NCI-H128 (cell line): ENCODE results near the gene HPSE.
A peak's percentile ranks its signal among the peaks of the same experiment; 100 is the strongest.

ENCODE experiments used
- DNase-seq: peaks from one replicate; lab custom pipeline; 2025; ENCODE audit not compliant: unreplicated experiment; lab: John Stamatoyannopoulos, UW

Gene HPSE

DNA sequence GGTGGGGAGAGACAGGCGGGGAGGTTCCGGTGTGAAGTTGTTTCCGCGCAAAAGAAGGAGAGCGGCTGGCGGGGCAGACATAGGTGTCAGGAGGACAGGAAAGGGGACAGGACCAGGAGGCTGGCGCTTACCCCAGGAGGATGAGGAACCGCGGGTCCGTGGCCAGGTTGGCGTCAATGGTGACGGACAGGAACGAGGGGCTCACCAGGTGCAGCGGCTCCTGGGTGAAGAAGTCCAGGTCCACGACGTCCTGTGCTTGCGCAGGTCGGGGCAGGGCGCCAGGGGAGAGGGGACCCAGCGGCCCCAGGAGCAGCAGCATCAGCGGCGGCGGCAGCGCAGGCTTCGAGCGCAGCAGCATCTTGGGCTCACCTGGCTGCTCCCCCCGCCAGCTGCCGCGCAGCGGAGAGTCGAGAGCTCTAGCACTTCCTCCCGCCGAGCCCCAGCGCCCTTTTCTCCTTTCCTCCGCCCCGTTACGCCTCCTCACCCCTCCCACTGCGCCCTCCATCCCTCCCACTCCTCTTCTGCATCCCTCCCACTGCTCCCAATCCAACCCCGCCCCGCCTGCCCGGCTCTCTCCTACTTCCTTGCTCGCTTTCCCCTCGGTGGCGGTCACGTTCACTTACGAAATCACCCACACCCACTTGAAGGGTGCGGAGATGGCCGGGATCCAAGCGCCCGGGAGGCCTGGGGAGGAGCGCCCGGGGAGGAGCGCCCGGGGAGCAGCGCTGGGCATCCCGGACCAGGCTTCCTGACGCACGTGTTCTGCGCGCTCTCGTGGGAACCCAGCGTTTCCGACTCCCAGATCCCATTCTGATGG lies at the start of gene HPSE:
Gene HPSE, minus strand, starts transcription at position 424 of the 817 bp plus-strand sequence. Its CDS starts 66 bp downstream, at position 358.
- DNase-seq, result peak; percentile 49

DNA sequence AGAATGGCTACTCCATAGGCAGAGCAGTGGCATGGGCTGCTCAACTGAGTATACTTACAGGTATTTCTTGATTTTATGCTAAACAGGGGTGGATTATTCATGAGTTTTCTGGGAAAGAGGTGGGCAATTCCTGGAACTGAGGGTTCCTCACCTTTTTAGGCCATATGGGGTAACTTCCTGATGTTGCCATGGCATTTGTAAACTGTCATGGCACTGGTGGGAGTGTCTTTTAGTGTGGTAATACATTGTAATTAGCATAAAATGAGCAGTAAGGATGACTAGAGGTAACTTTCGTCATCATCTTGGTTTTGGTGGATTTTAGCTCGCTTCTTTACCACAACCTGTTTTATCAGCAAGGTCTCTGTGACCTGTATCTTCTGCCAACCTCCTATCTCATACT lies 48.2 kb upstream of the HPSE start:
- DNase-seq, result no peak

DNA sequence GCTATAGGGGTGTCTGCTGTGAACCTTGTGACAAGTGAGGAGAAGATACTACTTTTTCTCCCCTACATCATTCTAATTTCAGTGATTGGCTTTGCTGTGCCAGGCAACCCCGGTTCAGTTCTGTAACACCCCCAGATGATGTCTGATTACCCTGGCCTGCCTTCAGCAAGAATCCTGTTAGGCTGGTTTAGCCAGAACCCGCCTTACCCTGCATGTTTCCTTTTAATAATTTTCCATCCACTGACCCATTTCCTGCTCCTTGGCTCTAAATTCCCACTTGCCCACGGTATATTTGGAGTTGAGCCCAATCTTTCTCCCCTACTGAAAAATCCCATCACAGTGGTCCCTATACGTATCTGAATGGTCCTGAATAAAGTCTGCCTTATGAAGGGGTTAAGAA lies 46.5 kb upstream of the HPSE start:
- DNase-seq, result no peak

DNA sequence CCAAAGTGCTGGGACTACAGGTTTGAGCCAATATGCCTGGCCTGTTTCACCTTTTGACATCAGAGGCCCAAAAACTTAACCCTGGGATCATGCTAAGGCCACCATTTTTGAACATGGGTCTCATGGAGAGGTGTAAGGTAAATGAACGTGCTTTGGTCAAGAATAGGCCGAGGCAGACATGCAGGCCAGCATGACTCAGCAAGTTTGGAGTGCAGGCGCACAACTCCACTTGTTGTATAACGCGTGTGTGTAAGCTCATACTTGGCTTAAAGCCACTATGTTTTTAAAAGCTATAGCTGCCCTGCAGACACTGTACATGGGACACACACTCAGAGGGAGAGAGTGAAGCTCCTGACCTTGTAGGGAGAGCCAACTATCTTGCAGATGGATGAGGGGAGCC lies 43.8 kb upstream of the HPSE start:
- DNase-seq, result no peak

DNA sequence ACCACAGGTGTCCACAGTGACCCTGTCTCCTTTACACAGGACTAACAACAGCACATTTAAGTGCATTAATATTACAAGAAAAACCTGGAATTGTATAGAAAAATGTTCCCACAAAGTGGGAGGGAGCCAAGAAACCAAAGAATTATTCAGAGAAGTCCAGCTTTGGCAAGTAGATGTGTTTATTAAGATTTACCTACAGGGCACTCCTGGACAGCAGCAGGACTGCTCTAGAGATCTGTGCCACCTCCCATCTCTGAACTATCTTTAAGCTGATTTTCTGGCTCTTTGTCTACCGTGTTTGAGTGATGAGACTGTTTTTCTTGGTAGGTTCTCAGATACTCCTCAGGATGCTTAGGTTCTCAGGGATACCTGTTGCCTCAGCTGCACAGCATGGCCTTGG lies 38.3 kb upstream of the HPSE start:
- DNase-seq, result no peak

DNA sequence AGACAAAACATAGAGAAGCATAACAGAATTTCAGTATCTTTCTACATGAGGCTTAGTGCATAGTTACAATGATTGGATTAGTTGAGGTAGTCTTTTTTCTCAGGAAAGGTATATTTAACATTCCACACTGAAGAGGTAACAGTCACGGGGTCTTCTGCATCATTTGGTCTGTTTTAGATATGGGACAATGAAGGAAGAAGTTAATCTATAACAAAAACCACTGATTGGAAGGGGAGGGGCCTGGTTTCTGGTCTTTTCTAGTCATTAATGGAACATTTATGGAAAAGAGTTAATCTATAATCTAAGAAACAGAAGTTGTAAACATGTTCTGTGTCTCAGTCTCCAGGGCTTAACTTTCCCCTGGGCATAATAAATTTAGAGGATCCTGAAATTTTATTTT lies 37.3 kb upstream of the HPSE start:
- no peak for DNase-seq

DNA sequence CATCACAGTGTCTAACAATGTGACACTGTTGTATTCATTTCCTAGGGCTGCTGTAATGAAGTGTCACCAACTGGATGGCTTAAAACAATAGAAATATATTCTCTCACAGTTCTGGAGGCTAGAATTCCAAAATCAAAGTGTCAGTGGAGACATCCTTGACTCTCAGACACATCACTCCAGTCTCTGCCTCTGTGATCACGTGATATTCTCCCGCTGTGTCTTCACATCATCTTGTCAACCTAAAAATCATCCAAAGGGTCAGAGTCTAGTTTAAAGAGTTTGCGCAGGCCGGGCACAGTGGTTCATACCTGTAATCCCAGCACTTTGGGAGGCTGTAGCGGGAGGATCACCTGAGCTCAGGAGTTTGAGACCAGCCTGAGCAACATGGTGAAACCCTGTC lies 36.6 kb upstream of the HPSE start:
- no peak for DNase-seq

DNA sequence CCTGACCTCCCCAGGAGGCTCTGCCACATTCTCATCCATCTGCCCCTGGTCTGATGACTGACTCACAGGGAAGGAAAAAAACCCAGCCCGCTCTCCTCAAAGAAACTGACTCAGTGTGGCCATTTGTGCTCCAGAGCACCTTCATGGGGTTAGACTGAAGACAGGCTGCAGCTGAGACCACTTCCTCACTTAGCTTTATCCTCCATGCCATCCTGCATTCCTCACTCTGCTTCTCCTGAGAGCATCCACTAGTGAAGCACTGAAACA lies 35.9 kb upstream of the HPSE start:
- DNase-seq, result no peak

DNA sequence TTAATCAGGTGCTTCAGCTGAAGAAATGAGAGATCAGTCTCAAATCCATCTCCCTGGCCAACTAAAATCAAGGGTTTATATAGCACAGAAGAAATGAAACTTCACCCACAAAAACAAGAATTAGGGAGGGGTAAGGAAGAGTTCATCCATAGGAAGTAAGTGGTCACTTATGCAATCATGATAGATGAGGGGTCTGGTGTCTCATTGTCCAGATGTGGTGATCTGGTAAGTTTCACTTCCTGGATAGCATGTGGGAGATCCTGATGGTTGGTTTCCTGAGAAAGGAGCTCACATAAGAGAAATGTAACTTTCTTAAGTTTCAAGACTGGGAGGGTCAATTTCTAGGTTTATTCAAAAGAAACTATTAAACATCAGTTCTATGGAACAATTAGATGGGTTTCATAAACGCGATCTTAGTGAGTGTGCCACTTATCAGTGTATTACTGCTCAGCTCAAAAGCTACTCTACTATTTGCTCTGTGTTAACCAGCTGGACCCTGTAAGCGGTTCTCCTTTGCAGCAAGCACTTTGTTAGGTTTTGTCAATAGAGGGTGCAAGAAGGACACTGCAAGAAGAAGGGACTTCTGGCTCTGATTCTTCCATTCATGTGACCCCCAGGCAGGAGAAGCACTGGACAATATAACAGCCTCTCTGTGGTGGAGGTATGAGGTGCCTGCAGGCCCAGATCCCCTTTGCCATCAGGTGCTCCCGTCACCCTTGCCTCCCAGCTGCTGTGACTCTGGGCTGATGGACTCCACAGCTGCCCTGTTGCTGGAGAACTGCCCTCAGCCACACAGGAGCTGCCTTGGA lies 35.4 kb upstream of the HPSE start:
- no peak for DNase-seq

DNA sequence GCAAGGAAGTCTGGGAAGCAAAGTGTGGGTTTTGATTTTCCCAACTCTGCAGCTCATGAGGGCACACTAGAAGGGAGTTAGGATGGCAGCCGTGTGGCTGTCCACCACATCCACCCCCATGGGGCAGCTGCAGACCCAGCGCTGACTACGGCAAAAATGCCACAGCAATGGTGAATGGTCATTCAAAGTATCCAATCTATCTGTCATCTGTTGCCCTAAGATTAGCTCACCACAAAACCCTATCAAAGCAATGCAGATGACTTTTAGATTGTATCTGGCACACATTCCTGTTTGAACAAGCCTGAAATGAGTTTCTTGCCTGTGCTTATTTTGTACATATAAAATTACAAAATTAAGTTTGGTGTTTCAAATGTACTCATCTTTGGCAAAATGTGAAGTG lies 29.7 kb upstream of the HPSE start:
- DNase-seq, result no peak

DNA sequence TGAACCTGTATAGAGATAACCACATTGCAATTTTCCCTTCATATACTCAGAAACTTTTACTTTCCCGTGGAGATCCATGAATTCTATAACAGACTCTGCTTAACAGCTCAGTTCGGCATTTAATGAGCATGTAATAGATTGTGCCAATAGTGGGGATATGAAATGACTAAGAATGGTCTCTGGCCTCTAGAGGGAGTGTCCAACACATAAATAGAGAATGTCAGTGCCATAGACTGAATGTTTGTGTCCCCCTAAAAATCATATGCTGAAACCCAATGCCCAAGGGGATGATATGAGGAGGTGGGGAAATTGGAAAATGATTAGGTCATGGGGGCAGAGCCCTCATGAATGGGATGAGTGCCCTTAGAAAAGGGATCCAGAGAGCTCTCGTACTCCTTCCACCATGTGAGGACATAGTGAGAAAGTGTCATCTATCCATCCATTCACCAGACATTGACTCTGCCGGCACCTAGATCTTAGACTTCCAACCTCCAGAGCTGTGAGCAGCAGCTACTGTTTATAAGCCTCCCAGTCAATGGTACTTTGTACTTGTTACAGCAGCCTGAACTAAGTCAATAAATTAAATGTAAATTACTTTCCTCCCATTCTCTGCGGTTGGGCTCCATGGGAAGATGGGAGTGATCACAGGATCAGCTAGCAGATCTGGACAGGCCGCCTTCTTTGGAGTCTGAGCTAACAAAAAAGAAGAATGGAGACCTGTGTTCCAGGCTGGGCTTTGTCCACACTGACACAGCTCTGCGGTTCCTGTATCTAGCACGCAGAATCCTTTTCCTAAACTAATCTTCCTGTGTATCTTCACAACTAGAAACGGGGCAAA lies 28.1 kb upstream of the HPSE start:
- no peak for DNase-seq

DNA sequence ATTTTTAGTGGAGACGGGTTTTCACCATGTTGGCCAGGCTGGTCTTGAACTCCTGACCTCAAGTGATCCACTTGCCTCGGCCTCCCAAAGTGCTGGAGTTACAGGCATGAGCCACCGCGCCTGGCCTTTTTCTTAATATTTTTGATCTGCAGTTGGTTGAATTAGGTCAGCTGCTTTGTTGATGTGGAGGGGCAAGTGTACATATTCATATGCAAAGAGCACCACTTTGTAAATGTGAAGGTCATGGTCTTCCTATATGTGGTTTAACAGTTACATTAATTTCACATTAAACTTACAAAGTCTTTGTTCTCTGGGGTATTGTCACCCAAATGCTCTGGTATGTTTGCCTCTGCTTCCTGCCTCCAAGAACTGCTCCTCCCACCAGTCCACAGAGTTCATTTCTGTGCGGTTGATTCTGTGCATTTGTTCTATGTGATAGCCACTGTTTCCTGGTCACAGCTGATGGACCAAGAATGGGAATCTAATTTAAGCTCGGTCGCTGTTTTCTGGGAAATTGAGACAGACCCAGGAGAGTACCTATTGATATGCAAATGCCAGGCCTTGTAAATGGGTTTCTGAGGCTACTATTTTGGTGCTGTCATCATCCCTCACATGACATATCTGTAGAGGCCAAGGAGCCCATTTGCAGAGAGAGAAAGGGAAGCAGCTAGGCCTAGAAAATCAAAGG lies 26.9 kb upstream of the HPSE start:
- no peak for DNase-seq

DNA sequence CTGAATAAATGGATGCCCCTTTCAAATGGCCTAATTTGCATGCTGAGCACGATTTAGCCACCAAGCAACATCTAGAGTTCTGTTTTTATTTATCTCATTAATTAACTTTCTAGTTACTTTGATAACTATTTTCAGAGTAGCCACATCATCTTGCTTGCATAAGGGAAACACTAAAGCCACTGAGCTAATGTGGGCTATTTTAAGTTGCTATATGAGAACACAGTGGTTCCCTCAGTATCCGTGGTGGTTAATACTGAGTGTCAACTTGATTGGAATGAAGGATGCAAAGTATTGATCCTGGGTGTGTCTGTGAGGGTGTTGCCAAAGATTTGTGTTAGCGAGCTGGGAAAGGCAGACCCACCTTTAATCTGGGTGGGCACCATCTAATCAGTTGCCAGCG lies 25.4 kb upstream of the HPSE start:
- DNase-seq, result no peak

DNA sequence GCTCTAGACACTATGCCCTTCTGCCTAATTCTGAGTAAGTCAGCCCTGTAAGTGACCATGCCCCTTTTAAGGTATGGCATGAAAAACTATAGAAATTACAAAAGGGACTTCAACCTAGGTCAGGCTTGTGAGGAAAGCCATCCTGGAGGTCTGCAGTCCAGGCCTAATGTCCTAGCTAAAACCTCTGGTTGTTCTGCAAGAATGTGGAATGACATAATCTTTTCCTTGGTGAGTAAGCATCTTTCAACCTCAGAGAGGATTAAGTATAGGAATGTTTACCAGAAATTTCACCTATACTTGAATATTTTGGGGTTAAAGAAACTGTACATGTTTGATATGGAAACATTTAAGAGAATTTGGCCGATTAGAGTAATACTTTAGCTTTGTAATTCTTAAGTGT lies 23.8 kb upstream of the HPSE start:
- no peak for DNase-seq

DNA sequence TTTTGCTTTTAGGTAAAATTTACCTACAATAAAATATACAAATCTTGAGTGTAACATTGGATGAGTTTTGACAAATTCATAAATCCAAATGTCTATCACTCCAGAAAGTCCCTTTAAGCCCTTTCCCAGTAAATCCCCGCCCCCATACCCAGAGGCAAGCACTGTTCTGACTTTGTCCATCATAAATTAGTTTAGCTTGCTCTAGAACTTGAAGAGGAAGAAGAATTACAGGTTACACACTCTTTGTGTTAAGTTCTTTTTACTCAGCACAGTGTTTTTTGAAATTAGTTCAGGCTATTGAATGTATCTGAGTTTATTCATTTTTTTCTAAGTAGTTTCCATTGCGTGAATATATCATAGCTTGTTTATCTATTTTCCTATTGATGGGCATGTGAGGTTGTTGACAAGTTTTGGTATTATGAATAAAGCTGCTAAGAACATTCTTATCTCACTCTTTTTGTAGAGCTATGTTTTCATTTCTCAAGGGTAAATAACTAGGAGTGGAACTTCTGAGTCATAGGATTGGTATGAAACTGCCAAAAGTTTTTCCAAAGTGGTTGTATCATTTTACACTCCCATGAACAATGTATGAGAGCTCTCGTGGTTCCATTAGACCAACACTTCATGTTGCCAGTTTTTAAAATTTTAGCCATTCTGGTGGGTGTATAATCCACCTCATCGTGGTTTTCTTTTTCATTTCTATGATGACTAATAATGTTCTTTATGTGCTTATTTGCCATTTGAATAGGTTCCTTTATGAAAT lies 22.4 kb upstream of the HPSE start:
- peak; percentile 1 for DNase-seq

DNA sequence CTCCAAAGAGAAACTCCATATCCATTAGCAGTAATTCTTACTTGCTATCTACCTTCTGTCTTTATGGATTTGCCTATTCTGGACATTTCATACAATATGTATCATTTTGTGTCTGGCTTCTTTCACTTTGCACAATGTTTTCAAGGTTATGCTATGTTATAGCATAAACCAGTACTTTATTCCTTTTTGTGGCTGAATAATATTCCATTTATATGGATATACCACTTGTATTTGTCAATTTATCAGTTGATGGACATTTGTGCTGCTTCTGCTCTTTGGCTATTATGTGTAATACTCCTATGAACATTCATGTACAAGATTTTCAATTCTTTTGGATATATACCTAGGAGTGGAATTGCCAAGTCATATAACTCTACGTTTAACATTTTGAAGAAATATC lies 18.9 kb upstream of the HPSE start:
- no peak for DNase-seq

DNA sequence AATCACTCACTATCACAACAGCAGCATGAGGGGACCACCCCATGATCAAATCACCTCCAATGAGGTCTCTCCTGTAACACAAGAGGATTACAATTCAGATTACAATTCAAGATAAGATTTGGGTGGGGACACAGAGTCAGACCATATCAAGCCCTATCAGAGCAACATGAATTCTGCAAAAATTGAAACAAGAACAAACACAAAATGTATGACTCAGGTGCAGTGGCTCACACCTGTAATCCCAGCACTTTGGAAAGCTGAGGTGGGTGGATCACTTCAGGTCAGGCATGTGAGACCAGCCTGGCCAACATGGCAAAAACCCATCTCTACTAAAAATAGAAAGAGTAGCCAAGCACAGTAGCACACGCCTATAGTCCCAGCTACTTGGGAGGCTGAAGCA lies 13.4 kb upstream of the HPSE start:
- DNase-seq, result no peak

DNA sequence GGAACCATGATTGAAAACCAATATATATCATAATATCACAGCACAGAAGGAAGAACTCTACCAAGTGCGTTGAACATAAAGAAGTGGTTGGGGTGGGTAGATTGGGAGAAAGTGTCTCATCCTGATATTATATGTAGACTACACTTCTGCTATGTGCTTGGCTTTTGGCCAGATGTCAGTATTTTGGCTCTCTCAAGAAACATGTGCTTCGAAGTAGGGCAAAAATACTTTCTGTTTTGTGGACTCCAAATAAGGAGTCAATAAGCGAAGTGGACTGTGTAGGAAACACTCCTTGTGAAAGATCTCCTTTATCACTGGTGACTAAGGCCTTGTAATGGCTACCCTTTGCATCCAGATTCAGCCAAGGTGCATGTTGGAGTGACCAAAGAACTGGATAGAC lies 7.8 kb upstream of the HPSE start:
- no peak for DNase-seq

DNA sequence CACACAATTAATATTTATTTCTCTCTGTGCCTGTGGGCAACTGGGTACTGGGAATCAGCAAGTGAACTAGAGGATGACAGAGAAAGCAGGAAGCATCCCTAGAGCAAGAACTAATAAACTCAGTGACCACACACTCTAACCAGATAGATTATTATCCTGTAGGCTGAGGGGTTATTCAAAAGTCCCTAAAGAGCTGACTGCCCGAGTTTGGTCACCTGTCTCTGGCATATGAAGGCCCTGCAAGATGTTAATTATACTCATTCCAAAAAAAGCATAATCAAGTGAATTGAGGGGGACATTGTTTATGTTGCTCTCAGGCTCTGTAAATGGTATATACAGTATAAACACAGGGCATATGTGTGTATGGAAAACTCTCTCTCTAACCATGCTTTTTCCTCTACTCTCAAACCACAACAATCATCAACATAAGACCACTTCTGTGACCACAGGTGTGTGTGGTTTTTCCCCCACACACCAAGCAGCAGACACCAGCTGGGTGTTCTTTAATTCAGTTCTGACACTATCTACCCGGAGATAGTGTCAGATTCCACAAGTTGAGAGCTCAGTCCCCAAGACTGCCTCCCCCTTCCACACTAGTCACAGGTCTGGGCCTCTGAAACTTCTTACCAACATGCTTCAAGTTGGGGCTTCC lies 6.2 kb upstream of the HPSE start:
- no peak for DNase-seq

DNA sequence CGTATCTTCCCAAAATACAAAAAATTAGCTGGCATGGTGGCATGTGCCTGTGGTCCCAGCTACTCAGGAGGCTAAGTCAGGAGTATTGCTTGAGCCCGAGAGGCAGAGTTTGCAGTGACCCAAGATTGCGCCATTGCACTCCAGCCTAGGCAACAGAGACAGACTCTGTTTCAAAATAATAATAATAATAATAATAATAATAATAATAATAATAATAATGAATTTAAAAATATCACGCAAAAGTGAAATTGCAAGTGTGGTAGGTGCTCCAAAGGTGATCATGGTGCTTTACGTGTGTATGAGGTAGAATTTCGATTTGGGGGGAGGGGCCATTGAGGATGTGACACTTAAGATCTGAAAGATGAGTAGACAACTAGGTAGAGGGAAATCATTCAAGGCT lies 4.9 kb upstream of the HPSE start:
- no peak for DNase-seq
